Measurements from ENCODE around the gene CCDC57.

The CCDC57 gene

DNA sequence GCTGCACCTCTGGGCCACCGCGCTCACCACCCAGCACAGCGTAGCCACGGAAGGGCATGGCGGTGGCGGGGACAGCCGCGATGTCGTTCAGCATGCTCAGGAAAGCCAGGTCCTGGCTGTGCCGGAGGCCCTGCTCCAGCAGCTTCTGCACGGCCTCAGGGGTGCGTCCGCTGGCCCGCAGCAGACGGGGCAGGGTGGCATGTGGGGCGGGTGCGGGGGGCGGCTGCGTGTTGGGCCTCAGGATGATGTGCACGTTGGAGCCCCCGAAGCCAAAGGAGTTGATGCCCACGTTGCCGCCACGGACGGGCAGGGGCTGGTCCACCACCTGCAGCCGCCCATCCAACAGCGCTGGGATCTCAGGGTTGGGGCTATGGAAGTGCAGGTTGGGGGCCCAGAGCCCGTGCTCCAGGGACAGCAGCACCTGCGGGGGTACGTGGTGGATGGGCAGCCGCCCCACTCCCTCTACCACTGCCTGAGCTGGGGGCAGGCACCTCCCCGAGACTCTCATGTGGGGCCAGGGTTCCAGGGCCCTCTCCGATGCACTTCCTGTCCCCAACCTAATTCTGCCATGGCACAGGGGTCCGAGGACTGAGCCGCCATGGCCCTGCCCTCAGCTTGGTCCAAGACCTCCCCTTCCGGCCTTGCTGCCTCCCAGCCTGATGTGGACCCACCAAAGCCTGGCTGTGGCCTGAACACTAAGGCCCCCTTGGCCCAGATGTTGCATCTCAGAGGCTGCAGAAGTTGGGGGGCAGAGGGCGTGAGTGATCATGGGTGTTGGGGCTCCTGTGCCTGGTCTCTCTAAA lies 121.2 kb downstream of the CCDC57 start:
- no peaks in the 10 kb centered on the region for H3K27me3 ChIP-seq
- H3K4me2 ChIP-seq = no peak overlapping the region
- H3K4me3 ChIP-seq = no peak overlapping the region
- TF ChIP-seq Cebpa-rat (IDR thresholded peaks at IDR 0.05) = no peak
- H4K20me1 ChIP-seq = peaks cover 94% of the 10 kb centered on the region
- no peak overlapping the region for H3K9ac ChIP-seq
- peaks cover 15% of the 10 kb centered on the region for H3K4me1 ChIP-seq
- peaks cover 98% of the 10 kb centered on the region for H3K36me3 ChIP-seq
- no peaks in the 10 kb centered on the region for H3K9me3 ChIP-seq
- H3K27ac ChIP-seq = no peak overlapping the region

DNA sequence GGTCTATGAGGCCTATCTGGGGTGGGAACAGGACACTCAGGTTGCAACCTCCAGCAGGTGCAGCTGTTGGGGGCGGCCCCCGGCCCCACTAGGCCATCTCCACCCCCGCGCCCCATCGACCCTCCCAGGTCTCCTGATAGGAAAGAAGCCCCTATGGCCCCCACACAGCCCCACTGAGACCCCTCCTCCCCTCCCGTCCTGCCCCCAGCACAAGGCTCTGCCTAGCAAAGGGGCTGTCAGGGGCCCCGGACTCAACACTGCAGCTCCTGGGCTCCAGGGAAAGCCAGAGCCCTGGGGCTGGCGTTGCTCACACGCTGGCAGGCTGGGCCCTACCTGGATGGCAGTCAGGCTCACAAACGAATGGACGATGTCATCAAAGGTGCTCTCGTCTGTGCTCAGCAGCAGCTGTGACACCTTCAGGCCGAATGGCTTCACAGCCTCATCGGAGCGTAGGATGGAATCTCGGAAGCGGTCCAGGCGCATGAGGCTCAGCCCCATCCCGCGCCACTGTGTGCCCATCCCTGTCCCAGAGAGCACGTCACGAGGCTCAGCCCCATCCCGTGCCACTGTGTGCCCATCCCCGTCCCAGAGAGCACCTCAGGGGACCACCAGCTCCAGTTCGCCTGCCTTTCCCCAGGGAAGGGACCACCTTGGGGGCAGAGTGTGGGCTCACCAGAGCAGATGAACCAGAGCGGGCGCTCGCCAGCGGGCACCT lies 121.9 kb downstream of the CCDC57 start:
- peaks cover 98% of the 10 kb centered on the region for H3K36me3 ChIP-seq
- peaks cover 10% of the 10 kb centered on the region for H3K4me1 ChIP-seq
- no peak for TF ChIP-seq Cebpa-rat (IDR thresholded peaks at IDR 0.05)
- H3K9me3 ChIP-seq = no peaks in the 10 kb centered on the region
- no peak overlapping the region; the same call in 1 of the 2 replicates for H3K9ac ChIP-seq
- no peak overlapping the region for H3K4me3 ChIP-seq
- no peak overlapping the region for H3K27ac ChIP-seq
- H4K20me1 ChIP-seq = peaks cover 94% of the 10 kb centered on the region
- no peak overlapping the region for H3K4me2 ChIP-seq
- H3K27me3 ChIP-seq = no peaks in the 10 kb centered on the region

DNA sequence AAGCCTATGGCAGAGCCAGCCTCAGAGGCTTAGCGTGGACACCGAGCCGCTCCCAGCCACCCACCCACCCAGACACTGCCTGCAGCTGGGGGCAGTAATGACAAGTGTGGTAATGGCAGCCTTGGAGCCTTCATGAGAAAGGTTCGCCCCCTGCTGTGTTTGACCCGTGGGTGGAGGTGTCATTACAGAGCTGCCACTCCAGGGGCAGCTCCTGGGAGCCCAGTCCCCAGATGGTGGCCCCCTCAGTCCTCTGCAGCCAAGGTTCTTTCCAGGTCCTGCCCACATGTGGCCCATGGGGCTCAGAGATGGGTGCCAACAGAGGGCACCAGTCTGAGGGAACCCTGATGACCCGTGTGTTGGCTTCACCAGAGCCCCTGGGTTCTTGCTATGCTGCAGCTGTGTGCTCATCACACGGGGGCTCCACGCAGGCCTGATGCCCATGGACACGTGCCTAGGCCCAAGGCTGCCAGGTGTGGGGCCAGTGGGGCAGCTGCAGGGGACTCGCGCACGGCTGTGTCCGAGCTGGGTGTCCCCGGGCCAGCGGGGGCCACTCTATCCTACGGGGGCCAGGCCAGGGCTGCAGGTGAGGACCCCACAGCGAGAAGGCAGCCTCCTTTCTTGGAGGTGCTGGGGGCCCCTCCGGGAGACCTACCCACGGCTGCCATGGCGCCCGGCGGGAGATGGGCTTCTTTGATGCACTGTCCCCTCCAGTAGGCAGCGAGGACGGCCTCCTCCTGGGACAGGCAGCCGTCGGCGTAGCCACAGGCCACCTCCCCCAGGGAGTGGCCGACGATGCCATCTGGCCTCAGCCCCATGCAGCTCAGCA lies 122.7 kb downstream of the CCDC57 start:
- no peak overlapping the region for H3K4me3 ChIP-seq
- no peak overlapping the region for H3K9ac ChIP-seq

DNA sequence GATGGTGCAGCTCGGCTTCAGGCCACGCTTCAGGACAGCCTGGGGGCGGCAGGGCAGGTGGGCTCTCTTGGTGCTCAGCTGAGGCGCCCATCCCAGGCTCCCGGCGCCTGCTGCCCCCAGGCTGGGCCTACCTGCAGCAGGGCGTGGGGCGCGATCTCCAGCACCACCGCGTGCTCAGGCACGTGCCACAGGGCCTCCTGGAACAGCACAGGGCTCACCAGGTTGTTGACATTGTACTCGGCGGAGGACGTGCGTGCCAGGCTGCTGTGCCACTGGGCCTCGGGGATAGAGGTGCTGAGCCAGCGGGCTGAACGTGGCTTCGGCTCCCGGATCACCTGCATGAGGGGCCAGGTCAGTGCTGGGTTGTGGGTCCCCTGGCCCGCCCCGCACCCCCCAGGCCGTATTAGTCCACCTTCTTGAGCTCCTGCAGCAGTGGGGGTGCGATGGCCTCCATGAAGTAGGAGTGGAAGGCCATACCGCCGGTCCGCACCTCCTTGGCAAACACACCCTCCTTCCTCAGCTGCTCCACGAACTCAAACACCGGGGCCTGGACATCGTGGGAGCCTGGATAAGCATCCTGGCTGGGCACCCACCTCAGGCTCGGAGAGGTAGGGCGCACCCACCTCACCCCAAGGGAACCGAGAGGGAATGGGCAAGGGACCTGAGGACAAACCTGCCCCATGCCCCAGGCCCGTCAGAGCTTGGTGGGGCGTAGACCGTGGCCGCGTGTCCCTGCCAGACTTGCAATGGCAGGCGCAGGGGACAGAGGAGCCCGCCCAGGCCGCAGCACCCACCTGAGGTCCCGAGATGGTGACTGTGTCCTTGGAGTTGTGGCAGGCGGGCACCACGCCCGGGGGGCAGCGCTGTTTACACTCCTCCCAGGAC lies 123.6 kb downstream of the CCDC57 start:
- Histone ChIP-seq H3K4me1 (peaks cover 4% of the 10 kb centered on the region; the same call in 1 of the 2 replicates), H3K27me3 (no peaks in the 10 kb centered on the region), H3K9ac (no peak overlapping the region), H4K20me1 (peaks cover 96% of the 10 kb centered on the region), H3K36me3 (peaks cover 99% of the 10 kb centered on the region), H3K4me2 (no peak overlapping the region), H3K27ac (no peak overlapping the region), H3K9me3 (no peaks in the 10 kb centered on the region), H3K4me3 (no peak overlapping the region)
- no peak for TF ChIP-seq Cebpa-rat (IDR thresholded peaks at IDR 0.05)

More for the DNA sequence above, 122.7 kb downstream of the CCDC57 start:
- H3K4me2 ChIP-seq = no peak overlapping the region
- H3K4me1 ChIP-seq = peaks cover 4% of the 10 kb centered on the region; the same call in 1 of the 2 replicates
- peaks cover 94% of the 10 kb centered on the region for H4K20me1 ChIP-seq
- no peaks in the 10 kb centered on the region for H3K9me3 ChIP-seq
- H3K27me3 ChIP-seq = no peaks in the 10 kb centered on the region
- no peak for TF ChIP-seq Cebpa-rat (IDR thresholded peaks at IDR 0.05)
- no peak overlapping the region for H3K27ac ChIP-seq
- peaks cover 98% of the 10 kb centered on the region for H3K36me3 ChIP-seq

DNA sequence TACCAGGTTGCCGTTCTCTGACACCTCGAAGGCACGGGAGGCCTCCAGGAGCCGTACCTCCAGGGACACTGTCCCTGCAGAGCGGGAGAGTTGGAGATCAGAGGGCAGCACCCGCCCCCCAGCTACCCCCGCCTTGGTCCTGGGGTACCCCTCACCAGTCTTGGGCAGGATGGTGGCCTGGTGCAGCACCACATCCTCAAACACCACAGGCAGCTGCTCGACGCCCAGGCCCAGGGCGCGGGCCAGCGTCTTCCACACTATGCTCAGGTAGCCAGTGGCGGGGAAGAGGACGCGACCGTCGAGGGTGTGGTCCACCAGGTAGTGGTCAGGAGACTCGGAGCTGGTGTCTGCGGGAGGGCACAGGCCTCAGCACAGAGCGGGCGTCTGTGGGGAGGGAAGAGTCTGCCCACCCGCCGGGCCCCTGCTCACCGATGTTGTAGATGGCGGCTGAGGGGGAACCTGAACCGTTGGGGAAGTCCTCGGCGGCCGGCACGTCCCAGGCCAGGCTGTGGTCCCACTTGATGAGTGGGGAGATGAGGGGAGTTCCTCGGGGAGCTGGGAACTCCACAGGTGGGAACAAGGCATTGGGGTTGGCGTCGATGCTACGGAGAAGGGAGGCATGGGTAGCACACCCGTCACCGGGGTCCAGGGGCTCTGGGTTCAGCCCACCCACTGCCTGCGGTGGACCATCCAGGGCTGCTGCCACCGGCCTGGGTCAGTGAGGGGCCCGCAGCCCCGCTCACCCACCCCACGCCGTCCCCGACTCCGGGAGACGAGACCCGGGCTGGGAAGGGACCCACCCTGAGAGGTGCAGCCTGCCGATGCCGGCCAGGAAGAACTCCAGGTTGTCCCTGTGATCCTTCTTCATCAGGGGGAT lies 124.4 kb downstream of the CCDC57 start:
- no peak overlapping the region for H3K9ac ChIP-seq
- H3K4me2 ChIP-seq = no peak overlapping the region
- peaks cover 98% of the 10 kb centered on the region for H4K20me1 ChIP-seq
- no peaks in the 10 kb centered on the region for H3K27me3 ChIP-seq
- TF ChIP-seq Cebpa-rat (IDR thresholded peaks at IDR 0.05) = no peak
- peaks cover 4% of the 10 kb centered on the region; the same call in 1 of the 2 replicates for H3K4me1 ChIP-seq
- no peak overlapping the region for H3K27ac ChIP-seq
- peaks cover 100% of the 10 kb centered on the region for H3K36me3 ChIP-seq
- no peaks in the 10 kb centered on the region for H3K9me3 ChIP-seq
- H3K4me3 ChIP-seq = no peak overlapping the region

DNA sequence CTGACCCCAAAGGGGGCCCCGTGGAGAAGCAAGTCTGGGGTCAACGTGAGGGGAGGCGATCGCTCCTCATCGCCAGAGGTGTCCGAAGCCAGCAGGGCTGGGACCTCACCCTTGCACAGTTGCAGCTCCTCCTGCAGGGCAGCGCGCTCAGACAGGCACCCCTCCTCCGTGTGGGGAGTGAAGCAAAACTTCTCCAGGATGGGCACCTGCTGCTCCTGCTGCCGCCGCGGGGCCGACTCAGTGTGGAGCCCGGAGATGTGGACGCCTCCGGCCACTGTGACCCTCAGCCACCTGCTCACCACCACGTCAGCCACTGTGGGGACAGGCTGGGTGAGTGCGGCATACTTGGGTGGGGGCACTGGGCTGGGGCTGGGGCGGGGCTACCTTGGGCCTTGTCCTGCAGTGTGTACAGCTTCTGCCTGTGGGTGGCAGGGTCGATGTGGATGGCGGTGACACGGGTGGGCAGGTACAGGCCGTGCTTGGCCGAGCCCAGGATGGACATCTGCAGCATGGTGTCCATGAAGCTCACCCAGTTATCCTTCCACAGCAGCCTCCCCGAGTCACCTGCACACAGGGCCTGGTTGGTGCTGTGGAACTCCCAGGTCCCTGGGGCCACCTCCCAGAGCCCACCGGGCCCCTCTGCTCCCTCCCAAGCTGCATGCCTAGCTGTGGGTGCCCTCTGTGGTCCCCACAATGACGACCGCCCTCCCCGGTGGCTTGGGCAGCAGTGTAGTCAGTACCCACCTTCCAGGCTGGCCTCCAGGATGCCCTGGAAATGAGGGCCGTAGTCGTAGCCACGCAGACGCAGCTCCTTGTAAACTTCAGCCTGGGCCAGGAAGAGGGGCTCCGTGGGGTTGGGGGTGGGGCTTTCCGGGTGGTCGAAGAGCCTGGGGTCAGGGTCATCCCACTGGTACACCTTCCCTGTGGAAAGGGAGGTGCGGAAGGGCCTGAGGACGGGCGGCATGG lies 125.4 kb downstream of the CCDC57 start:
- Histone ChIP-seq H3K4me3 (no peak overlapping the region), H3K27me3 (no peaks in the 10 kb centered on the region), H3K4me2 (no peak overlapping the region), H3K9ac (no peak overlapping the region), H4K20me1 (peaks cover 100% of the 10 kb centered on the region), H3K36me3 (peaks cover 100% of the 10 kb centered on the region), H3K9me3 (no peaks in the 10 kb centered on the region), H3K4me1 (peaks cover 4% of the 10 kb centered on the region; the same call in 1 of the 2 replicates), H3K27ac (no peak overlapping the region)
- TF ChIP-seq Cebpa-rat (IDR thresholded peaks at IDR 0.05) = no peak

DNA sequence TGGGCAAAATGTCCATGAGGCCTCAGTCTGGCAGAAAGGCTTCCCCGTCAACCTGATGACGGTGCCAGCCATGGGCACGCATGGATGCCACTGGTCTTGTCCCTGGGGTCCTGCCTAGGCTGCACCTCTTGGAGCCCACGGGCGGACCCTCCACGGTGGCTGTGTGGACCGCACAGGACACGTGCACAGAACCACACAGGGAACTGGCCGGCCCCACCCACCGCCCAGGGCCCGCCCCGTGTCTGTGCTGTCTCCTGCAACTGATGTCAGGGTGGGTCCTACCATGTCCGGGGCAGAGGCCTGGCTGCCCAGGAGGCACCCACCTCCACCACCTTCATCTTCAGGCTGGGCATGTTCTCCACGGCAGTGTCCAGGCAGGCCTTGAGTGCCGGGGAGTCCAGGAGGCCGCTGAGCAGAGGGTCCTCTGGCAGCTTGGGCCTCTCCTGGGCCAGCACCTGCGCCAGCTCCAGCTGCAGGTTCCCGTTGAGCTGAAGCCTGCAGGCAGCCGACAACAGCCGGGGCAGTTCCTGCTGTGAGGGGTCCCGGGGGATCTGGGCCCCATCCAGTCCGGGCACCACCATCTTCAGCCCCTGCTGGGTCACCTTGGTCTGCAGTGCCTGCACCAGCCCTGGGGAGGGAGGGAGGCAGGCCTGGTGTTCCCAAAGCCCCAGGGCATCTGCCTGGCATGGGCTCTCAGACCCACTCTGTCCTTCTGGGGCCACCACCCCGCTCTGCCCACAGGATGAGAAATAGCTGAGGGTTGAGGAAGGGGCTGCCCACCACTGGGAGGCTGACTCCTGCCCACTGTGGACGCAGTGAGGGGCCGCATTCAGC lies 126.5 kb downstream of the CCDC57 start:
- Histone ChIP-seq H3K9ac (0 out of 2 replicates have a peak overlapping the region, but pooled peaks have one; percentile 29), H3K27me3 (no peaks in the 10 kb centered on the region), H3K4me1 (peaks cover 4% of the 10 kb centered on the region; the same call in 1 of the 2 replicates), H3K4me3 (no peak overlapping the region), H4K20me1 (peaks cover 97% of the 10 kb centered on the region), H3K9me3 (no peaks in the 10 kb centered on the region), H3K27ac (peak overlapping the region; percentile 46; the same call in 1 of the 2 replicates), H3K36me3 (peaks cover 99% of the 10 kb centered on the region), H3K4me2 (no peak overlapping the region; the same call in 1 of the 2 replicates)
- no peak for TF ChIP-seq Cebpa-rat (IDR thresholded peaks at IDR 0.05)

Measured in BLaER1 (cell line).